Stimulated activated CD4-positive, alpha-beta T cell treated with anti-CD3 and anti-CD28 coated beads, Interleukin-2, amount 100 ng/mL, for 4 hours (primary cell): Measurements from ENCODE around the gene FBP1.

ENCODE experiments used
- DNase-seq: peaks from one replicate; pipeline ENCODE4 v3.0.0-alpha.2; 2020; ENCODE audit warnings: low read depth

FBP1 gene

GRCh38 chr9:94656200-94656599 is 16.9 kb upstream of the FBP1 start:
- no peak for DNase-seq

GRCh38 chr9:94655739-94656138 is 16.4 kb upstream of the FBP1 start:
- DNase-seq, result no peak

GRCh38 chr9:94654165-94654894 is 15.0 kb upstream of the FBP1 start:
- DNase-seq, result no peak

- no peak for DNase-seq
These were observed 11.6 kb upstream of the FBP1 start for GRCh38 chr9:94650949-94651348.

GRCh38 chr9:94649100-94649819 is 9.9 kb upstream of the FBP1 start:
- DNase-seq, result no peak

- DNase-seq, result no peak
These were observed 8.9 kb upstream of the FBP1 start for GRCh38 chr9:94648185-94648584.

- no peak for DNase-seq
These were observed 6.6 kb upstream of the FBP1 start for GRCh38 chr9:94645901-94646300.

GRCh38 chr9:94644543-94644942 is 5.2 kb upstream of the FBP1 start:
- DNase-seq, result no peak

GRCh38 chr9:94643741-94644140 is 4.4 kb upstream of the FBP1 start:
- no peak for DNase-seq

GRCh38 chr9:94643176-94643575 is 3.9 kb upstream of the FBP1 start:
- no peak for DNase-seq

- no peak for DNase-seq
These were observed 3.2 kb upstream of the FBP1 start for GRCh38 chr9:94642501-94642900.

GRCh38 chr9:94639999-94640376 is 670 bp upstream of the FBP1 start:
- DNase-seq, result no peak

GRCh38 chr9:94638335-94639060 is 820 bp downstream of the FBP1 start:
- no peak for DNase-seq

GRCh38 chr9:94632737-94633136 is 6.6 kb downstream of the FBP1 start:
- no peak for DNase-seq

- DNase-seq, result no peak
These were observed 7.7 kb downstream of the FBP1 start for GRCh38 chr9:94631599-94631998.

- DNase-seq, result no peak
These were observed 8.5 kb downstream of the FBP1 start for GRCh38 chr9:94630833-94631232.

GRCh38 chr9:94630281-94630680 is 9.0 kb downstream of the FBP1 start:
- no peak for DNase-seq

- DNase-seq, result no peak
These were observed 12.0 kb downstream of the FBP1 start for GRCh38 chr9:94627287-94627686.

GRCh38 chr9:94625835-94626234 is 13.5 kb downstream of the FBP1 start:
- DNase-seq, result no peak

- no peak for DNase-seq
These were observed 14.7 kb downstream of the FBP1 start for GRCh38 chr9:94624629-94625028.

- DNase-seq, result no peak
These were observed 16.1 kb downstream of the FBP1 start for GRCh38 chr9:94623253-94623652.

GRCh38 chr9:94622087-94622800 is 17.1 kb downstream of the FBP1 start:
- DNase-seq, result no peak

- DNase-seq, result no peak
These were observed 20.3 kb downstream of the FBP1 start for GRCh38 chr9:94619026-94619425.
